Activated T-cell treated with anti-CD3 and anti-CD28 coated beads for 4 hours (primary cell): Measurements from ENCODE around the gene BMERB1.
"Not testable (repeated sequence)": the region's sequence is repeated elsewhere in the genome, so short reads cannot be mapped to it uniquely, and the experiment has no call there.

ENCODE experiments used
- DNase-seq: peaks from one replicate; pipeline ENCODE4 v3.0.0-alpha.2; 2020

Gene BMERB1

DNA sequence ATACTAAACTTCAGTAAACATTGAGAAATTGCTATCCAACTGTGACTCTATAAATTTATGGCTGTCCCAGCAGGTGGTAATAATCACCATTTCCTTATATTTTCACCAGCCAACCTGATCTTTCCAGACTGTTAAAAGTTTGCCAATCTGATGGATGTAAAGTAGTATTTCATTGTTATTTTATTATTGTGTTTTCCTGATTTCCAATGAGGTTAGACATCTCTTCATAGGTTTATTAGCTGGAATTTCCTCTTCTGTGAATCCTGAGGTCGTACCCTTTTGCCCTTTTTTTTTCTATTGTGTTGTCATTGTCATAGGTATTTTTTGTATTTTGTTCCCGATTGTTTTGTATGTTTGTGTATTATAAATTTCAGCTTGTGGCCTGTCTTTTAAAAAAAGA is 31.7 kb downstream of the BMERB1 start:
- DNase-seq: no peak

DNA sequence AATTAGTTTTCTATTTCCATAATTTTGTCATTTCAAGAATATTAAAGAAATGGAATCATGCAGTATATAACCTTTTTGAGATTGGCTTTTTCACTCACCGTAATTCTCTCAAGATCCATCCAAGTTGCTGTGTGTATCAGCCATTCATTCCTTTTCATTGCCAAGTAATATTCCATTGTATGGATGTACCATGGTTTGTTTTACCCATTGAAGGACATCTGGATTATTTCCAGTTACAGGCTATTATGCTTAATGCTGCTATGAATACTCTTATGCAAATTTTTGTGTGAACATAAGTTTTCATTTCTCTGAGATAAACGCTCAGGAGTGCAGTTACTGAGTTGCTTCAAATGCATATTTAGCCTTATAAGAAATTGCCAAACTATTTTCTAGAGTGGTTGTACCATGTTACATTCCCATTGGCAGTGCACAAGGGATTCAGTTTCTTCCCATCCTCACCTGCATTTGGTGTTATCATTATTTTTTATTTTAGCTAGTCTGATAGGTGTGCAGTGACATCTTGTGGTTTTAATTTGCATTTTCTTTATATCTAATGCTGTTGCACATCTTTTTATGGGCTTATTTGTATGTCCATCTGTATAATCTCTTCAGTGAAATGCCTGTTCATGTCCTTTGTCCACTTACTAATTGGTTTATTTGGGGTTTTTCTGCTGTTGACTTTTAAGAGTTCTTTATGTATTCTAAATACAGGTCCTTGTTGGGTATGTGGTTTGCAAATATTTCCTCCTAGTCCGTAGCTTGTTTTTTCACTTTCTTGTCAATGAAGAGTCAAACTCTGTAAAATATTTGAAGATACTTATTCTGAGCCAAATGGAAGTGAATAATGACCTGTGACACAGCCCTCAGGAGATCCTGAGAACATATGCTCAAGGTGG is 32.7 kb downstream of the BMERB1 start:
- DNase-seq: no peak

DNA sequence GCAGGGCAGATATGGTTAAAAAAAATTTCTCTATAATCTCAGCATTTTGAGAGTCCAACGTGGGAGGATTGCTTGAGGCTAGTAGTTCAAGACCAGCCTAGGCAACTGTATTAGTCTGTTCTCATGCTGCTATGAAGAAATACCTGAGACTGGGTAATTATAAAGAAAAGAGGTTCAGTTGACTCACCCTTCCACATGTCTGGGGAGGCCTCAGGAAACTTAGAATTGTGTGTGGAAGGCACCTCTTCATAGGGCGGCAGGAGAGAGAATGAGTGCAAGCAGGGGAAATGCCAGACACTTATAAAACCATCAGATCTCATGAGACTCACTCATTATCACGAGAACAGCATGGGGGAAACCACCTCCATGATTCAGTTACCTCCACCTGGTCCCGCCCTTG is 42.6 kb downstream of the BMERB1 start:
- DNase-seq: not testable (repeated sequence)

GRCh38 chr16:15477802-15478201 is 43.4 kb downstream of the BMERB1 start:
- DNase-seq: no peak

- peak; percentile 15 for DNase-seq
These were observed 47.8 kb downstream of the BMERB1 start for GRCh38 chr16:15482068-15482747.

GRCh38 chr16:15482748-15483298 is 48.4 kb downstream of the BMERB1 start:
- no peak for DNase-seq

GRCh38 chr16:15483857-15484256 is 49.5 kb downstream of the BMERB1 start:
- DNase-seq: no peak

DNA sequence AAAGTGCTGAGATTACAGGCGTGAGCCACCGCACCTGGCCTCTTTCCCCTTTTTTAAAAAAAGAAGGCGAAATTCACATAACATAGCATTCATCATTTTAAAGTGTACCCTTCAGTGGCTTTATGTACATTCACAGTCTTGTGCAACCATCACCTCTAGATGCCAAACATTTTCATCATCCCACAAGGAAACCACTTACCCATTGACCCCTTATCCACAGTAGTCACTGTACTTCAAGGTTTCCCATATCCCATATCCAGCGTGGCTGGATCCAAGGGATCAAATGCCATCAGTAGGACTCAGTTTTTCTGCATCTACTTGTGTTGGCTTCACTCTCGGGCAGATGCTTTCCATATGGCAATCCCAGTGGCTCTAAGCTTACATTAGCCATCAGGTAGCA is 50.3 kb downstream of the BMERB1 start:
- no peak for DNase-seq

DNA sequence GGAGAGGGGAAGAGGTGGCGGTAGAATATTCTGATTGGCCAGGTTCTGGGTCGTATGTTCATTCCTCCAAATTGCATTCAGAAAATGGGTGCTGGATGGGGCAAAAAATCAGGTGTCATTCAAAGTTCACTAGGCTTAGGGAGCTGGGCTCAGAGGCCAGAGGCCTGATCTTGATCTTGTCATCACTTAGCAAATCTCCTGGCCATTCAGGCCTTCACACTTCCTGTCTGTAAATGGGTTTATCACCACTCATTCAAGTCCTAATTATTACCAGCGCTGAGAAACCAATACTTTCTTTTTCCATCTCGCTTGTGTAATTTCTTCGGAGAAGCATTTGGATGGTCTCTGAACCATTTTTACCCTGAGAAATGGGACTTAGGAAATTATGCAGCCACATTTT is 50.8 kb downstream of the BMERB1 start:
- no peak for DNase-seq

DNA sequence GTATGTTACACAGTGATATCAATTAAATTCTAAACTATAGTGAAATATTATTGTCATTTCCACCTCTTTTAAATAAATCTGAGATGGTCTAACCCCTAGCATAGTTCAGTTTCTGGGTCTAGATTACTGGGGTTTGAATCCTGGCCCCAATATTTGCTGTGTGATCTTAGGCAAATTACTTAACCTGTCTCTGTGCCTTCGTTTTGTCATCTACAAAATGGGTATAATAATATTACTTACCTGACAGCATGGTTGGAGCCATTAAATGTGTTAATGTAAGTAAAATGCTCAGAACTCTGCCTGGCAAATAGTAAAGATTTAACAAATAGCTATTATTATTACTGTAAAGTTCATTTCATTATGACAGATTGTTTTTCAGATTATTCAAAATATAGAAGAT is 52.3 kb downstream of the BMERB1 start:
- no peak for DNase-seq

DNA sequence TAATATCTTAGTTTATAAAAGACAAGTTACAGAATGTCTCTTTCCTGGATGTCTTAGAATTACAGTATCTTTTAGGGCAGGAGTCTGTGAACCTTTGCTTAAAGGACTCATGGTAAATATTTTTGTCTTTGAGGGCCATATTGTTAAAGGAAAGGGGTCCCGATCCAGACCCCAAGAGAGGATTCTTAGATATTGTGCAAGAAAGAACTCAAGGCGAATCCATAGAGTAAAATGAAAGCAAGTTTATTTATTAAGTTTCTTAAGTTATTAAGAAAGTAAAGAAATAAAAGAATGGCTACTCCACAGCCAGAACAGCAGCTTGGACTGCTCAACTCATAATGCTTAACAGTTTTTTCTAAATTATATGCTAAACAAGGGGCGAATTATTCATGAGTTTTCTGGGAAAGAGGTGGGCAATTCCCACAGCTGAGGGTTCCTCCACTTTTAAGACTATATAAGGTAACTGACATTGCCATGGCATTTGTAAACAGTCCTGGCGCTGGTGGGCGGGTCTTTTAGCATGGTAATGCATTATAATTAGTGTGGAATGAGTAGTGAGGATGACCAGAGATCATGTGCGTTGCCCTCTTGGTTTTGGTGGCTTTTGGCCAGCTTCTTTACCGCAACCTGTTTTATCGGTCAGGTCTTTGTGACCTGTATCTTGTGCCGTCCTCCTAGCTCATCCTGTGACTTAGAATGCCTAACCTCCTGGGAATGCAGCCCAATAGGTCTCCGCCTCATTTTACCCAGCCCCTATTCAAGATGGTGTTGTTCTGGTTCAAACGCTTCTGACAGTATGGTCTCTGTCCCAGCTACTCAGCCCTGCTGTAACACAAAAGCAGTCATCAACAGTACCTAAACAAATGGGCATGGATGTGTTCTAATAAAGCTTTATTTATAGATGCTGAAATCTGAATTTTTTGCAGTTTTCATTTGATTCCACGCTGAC is 53.2 kb downstream of the BMERB1 start:
- DNase-seq: no peak

DNA sequence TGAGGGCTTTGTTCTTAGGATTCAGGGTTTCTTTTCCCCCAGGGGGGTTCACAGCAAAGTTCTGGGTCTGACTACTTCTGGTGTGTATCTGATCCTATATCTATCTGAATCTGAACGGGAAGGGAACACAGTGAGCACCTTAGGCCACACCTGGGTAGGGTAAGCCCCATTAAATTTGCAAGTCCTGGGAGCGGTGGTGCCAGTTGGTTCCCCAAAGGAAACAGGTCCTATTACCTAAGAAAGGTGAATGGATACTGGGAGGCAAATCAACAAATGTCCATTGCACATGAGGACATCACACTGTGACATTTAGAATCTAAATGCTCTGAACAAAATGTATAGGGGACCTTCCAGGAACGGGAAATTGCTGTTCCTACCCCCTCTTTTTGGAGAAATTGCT is 54.6 kb downstream of the BMERB1 start:
- DNase-seq: no peak

- DNase-seq: no peak
These were observed 55.8 kb downstream of the BMERB1 start for GRCh38 chr16:15490123-15490711.

DNA sequence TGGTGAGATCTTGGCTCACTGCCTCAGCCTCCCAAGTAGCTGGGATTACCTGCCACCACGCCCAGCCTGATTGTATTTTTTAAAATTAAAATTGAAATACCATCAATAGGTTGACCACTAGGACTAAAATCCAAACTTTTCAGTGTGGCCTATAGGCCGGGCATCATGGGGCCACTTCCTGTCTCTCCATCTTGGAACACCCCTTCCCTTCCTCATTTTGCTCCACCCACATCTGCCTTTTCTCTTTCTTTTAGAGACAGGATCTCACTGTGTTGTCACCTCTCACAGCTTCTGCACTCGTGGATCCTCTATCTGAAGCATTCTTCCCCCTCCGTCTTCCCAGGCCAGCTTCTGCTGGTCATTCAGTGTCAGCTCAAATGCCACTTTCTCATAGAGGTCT is 57.0 kb downstream of the BMERB1 start:
- no peak for DNase-seq

DNA sequence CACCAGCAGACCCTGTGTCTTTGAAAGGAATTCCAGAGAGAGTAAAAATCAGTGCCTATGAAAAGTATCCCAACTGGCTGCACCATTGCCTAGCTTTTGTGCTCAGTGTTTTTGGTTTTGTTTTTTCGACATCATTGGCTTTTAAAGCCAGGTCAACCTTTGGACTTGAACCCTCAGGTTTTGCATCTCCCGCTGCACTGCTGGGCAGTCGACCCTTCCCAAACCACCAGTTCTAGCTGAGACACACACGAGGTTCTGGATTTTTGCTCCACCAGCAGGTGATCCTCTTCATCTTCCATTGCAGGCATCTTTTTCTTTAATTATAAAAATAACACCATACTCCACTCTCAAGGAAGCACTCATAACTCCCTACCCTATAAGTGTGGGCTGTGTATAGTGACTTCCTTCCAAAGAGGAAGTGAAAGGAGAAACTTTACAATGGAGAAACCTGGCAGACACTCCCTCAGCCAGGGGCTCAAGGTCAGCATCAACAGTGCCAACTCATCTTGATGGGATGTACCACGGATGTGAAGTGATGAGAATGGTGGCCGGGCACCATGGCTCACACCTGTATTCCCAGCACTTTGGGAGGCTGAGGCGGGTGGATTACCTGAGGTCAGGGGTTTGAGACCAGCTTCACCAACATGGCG is 57.8 kb downstream of the BMERB1 start:
- no peak for DNase-seq

DNA sequence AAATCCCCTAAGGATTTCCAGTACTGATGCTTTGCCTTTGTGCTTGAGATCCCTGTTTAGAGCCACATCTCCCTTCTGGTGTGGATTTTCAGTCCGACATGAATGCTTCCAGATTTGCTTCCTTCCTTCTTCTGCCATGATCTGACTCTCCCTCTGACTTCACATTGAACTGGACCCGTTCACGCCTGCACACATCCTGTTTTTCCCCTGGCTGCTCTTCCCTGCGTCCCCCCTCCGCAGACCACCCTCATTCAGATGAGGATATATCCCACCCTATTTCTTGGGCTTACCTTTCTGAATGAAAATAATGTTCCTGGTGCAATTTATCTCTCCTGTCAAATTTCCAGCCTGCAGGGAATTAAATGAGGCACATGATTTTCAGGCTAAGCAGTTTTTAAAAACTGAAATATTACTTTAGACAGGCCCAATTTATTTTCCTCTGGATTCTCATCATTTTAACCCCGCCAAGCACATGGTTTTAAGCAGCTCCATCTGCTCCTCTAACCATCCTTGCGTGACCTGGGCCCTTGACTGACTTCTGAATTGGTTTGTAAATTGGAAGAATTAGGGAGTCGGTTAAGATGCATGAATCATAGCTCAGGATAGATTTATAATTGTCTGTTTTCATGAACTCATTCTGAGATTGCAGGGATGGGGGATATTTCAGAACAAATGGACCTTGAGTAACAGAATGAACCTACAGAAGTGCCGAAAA is 59.2 kb downstream of the BMERB1 start:
- DNase-seq: no peak

DNA sequence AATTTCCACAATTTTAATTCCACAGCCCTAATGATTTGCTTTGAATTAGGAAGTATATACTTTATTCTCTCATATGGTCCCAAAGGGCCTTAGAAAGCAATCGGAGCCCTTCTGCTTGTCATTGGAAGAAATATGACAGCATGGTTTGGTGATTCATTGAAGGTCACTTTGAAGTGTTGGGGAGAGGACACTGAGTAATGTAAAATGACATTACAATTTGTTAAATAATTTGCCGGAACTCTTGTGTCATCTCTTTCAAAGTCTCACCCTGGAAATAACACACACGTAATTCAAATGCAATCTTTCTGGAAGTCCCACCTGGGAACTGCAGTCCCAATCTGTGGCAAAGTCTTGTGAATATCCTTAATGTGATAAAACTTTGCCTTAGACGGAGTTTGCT is 59.8 kb downstream of the BMERB1 start:
- no peak for DNase-seq

DNA sequence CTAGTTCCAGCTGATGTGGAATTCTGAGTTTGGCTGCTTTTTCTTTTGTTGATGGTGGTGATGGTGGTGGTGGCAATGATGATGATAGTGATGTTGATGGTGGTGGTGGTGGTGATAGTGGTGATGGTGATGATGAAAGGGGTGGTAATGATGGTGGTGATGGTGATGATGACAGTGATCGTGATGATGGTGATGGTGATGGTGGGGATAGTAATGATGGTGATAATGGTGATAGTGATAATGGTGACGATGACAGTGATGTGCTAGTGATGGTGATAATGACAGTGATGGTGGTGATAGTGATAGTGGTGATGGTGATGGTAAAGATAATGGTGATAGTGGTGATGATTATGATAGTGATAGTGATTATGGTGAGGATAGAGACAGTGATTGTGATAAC is 61.5 kb downstream of the BMERB1 start:
- no peak for DNase-seq

DNA sequence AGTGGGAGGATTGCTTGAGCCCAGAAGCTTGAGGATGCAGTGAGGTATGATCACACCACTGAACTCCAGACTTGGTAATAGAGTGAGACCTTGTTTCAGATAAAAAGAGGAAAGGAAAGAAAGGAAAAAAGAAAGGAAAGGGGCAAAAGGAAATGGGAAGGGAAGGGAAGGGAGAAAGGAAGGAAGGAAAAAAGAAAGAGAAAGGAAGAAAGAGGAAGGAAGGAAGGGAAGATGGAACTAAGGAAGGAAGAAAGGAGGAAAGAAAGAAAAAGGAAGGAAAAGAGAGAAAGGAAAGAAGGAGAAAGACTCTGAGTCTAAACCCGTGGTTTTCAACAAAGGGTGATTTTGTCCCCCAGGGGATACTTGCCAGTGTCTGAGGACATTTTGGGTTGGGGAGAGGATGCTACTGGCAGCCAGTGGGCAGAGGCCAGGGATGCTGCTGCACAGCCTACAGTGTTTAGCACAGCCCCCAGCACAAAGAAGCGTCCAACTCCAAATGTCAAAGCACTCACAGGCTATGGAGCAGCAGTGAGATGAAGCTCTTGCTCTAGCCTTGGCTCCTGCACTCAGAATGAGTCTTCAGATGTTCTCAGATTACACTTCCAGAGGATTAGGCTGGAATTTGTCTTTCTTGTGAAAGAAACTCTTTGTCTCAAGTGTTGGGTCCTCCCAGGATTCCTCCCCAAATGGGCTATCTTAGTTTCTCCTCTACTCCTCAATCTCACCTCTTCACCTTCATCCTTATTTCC is 64.2 kb downstream of the BMERB1 start:
- no peak for DNase-seq

DNA sequence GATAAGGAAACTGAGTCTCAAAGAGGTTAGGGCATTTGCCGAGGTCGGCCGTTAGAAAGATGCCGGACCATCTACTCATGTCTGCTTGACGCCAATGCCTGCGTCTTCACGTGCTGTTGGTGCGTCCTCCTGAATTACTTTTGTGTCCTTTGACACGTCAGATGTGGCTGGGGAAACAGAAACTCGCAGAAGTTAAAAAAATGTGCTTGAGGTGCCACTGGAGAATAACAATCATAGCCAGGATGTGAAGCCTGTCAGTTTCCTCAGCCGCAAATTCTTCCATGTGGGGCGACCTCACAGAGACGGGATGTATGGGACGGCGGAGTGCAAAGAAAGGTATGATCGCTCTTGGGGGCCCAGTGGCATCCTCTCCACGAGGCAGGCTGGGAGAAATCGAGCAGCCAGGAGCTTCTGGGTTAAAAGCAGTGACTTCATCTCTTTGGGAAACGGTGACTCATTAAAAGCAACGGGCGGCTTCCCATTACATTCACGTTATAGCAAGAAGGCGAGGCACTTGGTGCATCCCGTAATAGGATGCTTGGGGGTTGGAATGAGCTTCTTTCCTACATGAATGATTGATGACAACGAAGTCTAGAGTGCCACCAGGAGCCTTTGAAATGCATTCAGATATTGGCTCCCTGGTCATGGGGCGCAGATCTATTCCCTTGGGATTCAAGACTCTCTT is 67.8 kb downstream of the BMERB1 start:
- DNase-seq: no peak
